ENCODE results near the gene LAMC3.

The LAMC3 gene

DNA sequence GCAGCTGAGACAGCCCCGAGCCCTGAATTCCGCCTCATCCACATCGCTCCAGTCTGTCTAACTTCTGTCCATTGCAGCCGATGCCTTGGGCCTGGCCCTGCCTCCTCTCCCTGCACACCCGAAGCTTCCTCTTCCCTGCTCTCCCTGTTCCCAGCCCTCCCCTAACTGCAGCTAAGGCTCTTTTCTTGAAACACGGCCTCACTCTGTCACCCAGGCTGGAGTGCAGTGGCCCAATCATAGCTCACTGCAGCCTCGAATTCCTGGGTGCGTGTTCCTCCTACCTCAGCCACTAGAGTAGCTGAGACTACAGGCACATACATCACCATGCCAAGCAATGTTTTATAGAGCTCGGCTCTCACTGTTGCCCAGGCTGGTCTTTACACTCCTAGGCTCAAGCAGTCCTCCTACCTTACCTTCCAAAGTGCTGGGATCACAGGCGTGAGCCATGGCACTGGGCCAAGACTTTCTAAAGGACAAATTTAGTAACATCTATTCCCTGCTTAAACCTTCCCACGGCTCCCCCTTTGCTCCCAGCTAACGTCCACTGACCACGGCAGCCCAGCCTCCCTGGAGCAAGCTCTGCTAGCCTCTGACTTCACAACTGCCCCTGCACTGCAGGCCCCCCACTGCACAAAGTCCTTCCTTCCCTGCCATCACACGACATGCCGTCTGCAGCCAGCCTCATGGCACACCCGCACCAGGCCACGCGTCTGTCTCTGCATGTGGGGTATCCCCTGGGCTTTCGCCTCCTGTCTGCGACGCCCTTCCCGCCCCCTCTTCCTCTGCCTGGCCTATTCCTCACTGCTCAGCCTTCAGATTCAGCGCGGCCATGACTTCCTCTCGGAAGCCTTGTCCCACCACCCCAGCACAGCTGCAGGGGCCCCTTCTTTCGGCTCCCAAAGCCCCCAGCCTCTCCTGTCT is 28.6 kb downstream of the LAMC3 start:
- H3K4me1 Mint-ChIP-seq: peaks cover 12% of the 10 kb centered on the region
- H3K9me3 Mint-ChIP-seq: no peaks in the 10 kb centered on the region
- no peak for TF ChIP-seq CTCF (IDR thresholded peaks at IDR 0.05; ENCODE audit: unreplicated experiment in 3 of 3)
- peak overlapping the region; percentile 63 to 93 (median 80) for H3K27ac Mint-ChIP-seq
- no peak overlapping the region for H3K4me3 Mint-ChIP-seq
- H3K27me3 Mint-ChIP-seq (ENCODE audit: low read depth): peaks cover 19% of the 10 kb centered on the region
- no peaks in the 10 kb centered on the region for H3K36me3 Mint-ChIP-seq (ENCODE audit: low read depth)

- peaks cover 19% of the 10 kb centered on the region for H3K27me3 Mint-ChIP-seq (ENCODE audit: low read depth)
- H3K4me3 Mint-ChIP-seq: no peak overlapping the region
- no peaks in the 10 kb centered on the region for H3K9me3 Mint-ChIP-seq
- TF ChIP-seq CTCF (IDR thresholded peaks at IDR 0.05; ENCODE audit: unreplicated experiment in 3 of 3): no peak
- H3K4me1 Mint-ChIP-seq: peaks cover 12% of the 10 kb centered on the region
- H3K36me3 Mint-ChIP-seq (ENCODE audit: low read depth): peaks cover 3% of the 10 kb centered on the region
- peak overlapping the region in 1 of 3 experiments; percentile 93 for H3K27ac Mint-ChIP-seq
These were observed 29.5 kb downstream of the LAMC3 start for GRCh38 chr9:131038256-131039128.

DNA sequence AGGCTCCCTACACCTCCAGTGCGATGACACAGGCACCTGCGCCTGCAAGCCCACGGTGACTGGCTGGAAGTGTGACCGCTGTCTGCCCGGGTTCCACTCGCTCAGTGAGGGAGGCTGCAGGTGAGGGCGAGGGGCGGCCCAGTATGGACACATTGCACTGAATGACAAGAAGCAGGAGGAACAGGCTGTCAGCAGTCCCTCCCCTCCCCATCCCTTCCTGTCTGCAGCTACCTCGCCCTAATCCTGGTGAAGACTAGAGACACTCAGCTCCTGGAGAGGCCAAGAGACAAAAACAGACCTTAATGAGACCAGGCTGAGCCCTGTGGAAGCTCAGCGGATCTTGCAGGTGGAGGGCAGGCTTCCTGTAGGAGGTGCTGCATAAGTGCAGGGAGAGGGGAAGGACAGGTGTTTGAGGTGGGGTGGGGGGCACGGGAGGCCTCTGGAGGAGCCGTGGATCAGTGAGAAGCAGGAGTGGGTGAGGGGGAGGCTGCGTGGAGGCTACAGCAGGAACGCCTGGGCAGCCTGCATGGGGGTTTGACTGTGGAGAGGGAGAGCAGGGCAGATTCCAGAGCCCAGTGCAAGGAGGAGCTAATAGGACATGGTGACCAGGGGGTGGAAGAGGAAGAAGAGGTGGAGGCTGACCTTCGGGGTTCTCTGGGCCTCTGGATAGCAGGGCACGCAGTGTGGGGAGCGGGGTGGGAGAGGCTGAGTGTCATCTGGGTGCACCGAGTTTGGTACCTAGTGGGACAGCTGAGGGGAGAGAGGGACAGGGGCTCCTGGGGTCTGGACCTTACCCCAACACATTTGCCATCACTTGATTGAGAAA is 30.4 kb downstream of the LAMC3 start:
- Mint-ChIP-seq H3K36me3 (ENCODE audit: low read depth) (peaks cover 5% of the 10 kb centered on the region), H3K27ac (peak overlapping the region in 1 of 3 experiments; percentile 8), H3K4me3 (no peak overlapping the region), H3K9me3 (no peaks in the 10 kb centered on the region), H3K27me3 (ENCODE audit: low read depth) (peaks cover 19% of the 10 kb centered on the region), H3K4me1 (peaks cover 12% of the 10 kb centered on the region)
- no peak for TF ChIP-seq CTCF (IDR thresholded peaks at IDR 0.05; ENCODE audit: unreplicated experiment in 3 of 3)

GRCh38 chr9:131042666-131043065 is 33.7 kb downstream of the LAMC3 start:
- Mint-ChIP-seq H3K27ac (no peak overlapping the region), H3K4me3 (no peak overlapping the region), H3K36me3 (ENCODE audit: low read depth) (peaks cover 5% of the 10 kb centered on the region), H3K27me3 (ENCODE audit: low read depth) (peaks cover 18% of the 10 kb centered on the region), H3K4me1 (peaks cover 5% of the 10 kb centered on the region), H3K9me3 (no peaks in the 10 kb centered on the region)
- TF ChIP-seq CTCF (IDR thresholded peaks at IDR 0.05; ENCODE audit: unreplicated experiment in 3 of 3): no peak

DNA sequence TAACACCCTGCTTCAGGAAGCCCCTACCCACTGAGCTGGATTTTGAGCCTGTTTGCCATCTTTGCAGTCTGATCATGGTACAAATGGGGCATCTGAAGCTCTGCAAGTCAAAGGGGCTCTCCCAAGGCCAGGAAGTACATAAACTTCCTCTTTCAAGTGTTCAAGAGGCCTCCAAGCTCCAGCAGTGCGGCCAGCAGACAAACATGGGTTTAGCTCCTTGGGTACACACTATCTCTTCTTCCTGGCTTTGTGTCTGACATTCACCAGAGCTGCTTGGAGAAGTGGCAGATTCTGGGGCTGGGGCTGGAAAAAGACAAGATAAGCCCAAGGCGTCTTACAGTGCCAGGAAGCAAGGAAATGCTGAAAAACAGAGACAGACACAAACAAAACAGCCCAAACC is 34.1 kb downstream of the LAMC3 start:
- H3K27ac Mint-ChIP-seq: no peak overlapping the region
- no peak overlapping the region for H3K4me3 Mint-ChIP-seq
- H3K36me3 Mint-ChIP-seq (ENCODE audit: low read depth): peaks cover 5% of the 10 kb centered on the region
- peaks cover 1% of the 10 kb centered on the region for H3K4me1 Mint-ChIP-seq
- H3K9me3 Mint-ChIP-seq: no peaks in the 10 kb centered on the region
- no peak for TF ChIP-seq CTCF (IDR thresholded peaks at IDR 0.05; ENCODE audit: unreplicated experiment in 3 of 3)
- H3K27me3 Mint-ChIP-seq (ENCODE audit: low read depth): peaks cover 14% of the 10 kb centered on the region

All from nephron (organoid).